ENCODE data around the gene MUCL3.

The MUCL3 gene, protein sequence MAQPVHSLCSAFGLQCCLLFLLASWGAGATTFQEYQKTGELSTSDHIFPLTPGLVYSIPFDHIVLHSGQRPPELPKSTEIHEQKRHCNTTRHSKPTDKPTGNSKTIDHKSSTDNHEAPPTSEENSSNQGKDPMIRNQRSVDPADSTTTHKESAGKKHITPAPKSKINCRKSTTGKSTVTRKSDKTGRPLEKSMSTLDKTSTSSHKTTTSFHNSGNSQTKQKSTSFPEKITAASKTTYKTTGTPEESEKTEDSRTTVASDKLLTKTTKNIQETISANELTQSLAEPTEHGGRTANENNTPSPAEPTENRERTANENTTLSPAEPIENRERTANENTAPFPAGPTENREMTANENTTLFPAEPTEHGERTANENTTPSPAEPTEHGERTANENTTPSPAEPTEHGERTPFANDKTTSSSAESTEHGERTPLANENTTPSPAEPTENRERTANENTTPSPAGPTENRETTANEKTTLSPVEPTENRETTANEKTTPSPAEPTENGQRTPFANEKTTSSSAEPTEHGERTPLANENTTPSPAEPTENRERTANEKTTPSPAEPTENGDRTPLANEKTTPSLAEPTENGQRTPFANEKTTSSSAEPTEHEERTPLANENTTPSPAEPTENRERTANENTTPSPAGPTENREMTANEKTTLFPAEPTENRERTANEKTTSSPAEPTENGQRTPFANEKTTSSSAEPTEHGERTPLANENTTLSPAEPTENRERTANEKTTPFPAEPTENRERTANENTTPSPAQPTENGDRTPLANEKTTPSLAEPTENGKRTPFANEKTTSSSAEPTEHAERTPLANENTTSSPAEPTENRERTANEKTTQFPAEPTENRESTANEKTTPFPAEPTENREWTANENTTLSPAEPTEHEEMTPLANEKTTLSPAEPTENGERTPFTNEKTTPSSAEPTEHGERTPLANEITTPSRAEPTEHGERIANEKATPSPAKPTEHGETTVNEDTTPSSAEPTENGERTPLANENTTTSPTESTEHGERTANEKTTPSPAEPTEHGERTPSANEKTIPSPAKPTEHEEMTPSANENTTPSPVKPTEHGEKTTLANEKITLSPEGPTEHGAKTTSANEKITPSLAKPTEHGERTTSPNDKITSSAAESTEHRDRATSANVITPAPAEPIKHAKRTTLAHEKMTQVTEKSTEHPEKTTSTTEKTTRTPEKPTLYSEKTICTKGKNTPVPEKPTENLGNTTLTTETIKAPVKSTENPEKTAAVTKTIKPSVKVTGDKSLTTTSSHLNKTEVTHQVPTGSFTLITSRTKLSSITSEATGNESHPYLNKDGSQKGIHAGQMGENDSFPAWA (N-terminal part only)

DNA sequence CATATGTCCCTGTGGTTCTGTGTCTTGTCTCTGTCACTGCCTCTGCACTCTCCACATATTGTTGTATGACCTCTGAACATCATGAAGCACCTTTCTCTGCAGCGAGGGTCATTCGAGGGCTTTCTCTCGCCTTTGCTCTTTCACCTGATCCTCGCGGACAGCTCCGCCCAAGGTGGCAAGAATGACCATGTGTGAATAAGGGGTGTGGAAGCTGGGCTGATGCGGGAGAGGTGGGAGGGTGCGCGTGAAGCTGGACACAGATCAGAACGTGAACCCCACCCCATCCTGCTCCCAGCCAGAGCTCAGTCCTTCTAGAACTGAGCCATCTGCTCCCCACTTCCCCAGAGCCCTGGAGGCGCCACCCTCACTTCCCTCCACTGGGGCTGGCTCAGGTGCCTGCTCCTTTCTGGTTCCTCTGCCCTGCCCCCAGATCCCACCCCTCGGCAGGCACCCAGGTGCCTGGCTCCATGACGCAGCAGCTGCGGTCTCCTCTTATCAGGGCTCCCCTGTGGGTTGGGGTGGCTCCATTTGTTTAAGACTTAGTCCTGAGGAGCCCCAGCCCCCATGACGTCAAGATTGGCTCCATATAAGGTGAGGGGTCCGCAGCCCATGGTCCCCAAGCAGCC is at the start of gene MUCL3:
MUCL3 (plus strand) TSS at position 613 of the 626 bp plus-strand sequence. CDS start 27 bp downstream, outside the sequence.
- FAIRE-seq (no peak), DNase-seq (ENCODE audit: insufficient read length, low spot score) (no peak)
- TF ChIP-seq, protein P1, sequence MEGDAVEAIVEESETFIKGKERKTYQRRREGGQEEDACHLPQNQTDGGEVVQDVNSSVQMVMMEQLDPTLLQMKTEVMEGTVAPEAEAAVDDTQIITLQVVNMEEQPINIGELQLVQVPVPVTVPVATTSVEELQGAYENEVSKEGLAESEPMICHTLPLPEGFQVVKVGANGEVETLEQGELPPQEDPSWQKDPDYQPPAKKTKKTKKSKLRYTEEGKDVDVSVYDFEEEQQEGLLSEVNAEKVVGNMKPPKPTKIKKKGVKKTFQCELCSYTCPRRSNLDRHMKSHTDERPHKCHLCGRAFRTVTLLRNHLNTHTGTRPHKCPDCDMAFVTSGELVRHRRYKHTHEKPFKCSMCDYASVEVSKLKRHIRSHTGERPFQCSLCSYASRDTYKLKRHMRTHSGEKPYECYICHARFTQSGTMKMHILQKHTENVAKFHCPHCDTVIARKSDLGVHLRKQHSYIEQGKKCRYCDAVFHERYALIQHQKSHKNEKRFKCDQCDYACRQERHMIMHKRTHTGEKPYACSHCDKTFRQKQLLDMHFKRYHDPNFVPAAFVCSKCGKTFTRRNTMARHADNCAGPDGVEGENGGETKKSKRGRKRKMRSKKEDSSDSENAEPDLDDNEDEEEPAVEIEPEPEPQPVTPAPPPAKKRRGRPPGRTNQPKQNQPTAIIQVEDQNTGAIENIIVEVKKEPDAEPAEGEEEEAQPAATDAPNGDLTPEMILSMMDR (IDR thresholded peaks at IDR 0.05; ENCODE audit: insufficient read depth, missing control alignments), result no peak

DNA sequence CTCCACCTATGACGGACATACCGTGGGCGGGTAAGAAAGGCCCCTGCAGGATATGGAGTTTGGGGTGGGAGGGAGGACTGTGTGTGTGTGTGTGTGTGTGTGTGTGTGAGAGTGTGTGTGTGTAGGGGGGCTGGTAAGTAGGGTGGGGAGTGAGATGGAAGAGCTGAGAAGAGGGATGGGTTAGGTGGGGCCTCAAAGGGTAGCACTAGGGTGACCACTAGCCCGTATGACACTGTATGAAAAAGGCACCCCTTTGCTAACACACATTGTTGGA is 49.4 kb upstream of the MUCL3 start:
- FAIRE-seq (no peak), DNase-seq (ENCODE audit: insufficient read length, low spot score) (no peak)
- TF ChIP-seq, protein P1 (IDR thresholded peaks at IDR 0.05; ENCODE audit: insufficient read depth, missing control alignments), result no peak

DNA sequence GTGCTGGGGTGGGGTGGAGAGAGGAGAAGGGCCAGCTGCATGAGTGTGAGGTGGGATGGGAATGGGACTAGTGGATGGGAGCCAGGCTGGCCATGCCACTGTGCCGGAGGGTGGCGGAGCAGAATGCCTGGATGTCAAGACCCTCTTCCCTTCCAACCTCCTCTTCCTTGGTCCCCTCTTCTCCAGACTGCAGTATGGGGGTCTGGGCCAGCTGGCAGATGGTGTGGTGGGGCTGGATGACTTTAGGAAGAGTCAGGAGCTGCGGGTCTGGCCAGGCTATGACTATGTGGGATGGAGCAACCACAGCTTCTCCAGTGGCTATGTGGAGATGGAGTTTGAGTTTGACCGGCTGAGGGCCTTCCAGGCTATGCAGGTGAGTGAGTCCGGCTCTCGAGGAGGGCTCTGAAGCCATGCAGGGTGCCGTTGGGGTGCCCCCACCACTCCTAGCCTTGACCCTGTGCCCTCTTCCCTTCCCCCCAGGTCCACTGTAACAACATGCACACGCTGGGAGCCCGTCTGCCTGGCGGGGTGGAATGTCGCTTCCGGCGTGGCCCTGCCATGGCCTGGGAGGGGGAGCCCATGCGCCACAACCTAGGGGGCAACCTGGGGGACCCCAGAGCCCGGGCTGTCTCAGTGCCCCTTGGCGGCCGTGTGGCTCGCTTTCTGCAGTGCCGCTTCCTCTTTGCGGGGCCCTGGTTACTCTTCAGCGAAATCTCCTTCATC is 48.8 kb upstream of the MUCL3 start:
- DNase-seq (ENCODE audit: insufficient read length, low spot score) (no peak), FAIRE-seq (no peak)
- TF ChIP-seq, protein P1 (IDR thresholded peaks at IDR 0.05; ENCODE audit: insufficient read depth, missing control alignments), result no peak

DNA sequence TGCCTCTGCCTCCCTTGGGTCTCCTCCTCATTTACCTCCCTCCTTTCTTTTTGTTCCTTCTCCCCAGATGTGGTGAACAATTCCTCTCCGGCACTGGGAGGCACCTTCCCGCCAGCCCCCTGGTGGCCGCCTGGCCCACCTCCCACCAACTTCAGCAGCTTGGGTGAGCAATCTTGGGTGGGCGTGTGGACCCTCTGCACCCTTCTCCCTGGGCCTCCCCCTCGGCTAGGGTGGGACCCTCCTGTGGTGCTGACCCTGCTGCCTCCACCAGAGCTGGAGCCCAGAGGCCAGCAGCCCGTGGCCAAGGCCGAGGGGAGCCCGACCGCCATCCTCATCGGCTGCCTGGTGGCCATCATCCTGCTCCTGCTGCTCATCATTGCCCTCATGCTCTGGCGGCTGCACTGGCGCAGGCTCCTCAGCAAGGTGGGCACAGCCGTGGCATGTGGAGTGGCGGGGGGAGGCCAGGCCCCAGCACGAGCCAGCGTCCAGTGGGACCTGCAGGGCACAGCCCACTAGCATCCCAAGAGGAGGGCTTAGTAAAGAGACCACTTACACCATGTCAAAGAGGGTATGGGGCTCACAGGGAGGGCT is 47.7 kb upstream of the MUCL3 start:
- FAIRE-seq (no peak), DNase-seq (ENCODE audit: insufficient read length, low spot score) (no peak)
- TF ChIP-seq, protein P1 (IDR thresholded peaks at IDR 0.05; ENCODE audit: insufficient read depth, missing control alignments), result no peak

DNA sequence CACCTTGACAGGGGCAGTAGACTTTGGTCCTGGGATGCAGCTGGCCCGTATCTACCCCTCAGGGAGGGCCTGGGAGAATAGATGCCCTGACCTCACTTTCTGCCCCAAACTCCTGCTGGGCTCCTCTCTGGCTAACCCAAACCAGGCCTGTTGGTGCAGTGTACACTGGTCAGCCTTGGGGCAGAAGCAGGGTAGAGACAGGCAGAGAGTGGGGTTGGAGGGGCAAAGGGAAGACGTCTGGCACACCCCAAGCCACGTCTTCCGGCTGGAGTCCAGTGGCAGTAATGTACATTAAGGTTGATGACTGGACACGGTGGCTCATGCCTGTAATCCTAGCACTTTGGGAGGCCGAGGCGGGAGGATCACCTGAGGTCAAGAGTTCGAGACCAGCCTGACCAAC is 47.1 kb upstream of the MUCL3 start:
- DNase-seq (ENCODE audit: insufficient read length, low spot score) (no peak), FAIRE-seq (no peak)
- TF ChIP-seq, protein P1 (IDR thresholded peaks at IDR 0.05; ENCODE audit: insufficient read depth, missing control alignments), result no peak

DNA sequence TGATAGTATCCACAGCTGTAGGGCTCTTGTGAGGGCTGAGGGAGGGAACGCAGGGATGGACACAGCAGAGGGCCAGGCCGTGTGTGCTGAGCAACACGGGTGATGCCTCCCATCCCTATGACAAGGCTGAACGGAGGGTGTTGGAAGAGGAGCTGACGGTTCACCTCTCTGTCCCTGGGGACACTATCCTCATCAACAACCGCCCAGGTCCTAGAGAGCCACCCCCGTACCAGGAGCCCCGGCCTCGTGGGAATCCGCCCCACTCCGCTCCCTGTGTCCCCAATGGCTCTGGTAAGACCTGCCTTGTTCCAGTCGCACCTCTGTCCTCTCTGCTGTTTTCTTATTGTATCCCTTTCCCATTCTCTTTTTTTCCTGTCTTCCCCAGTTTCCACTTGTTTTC is 46.4 kb upstream of the MUCL3 start:
- no peak for DNase-seq (ENCODE audit: insufficient read length, low spot score)
- TF ChIP-seq, protein P1 (IDR thresholded peaks at IDR 0.05; ENCODE audit: insufficient read depth, missing control alignments), result no peak

More for the DNA sequence above, 46.4 kb upstream of the MUCL3 start:
- no peak for FAIRE-seq
